Activated T-helper 17 cell treated with anti-CD3 and anti-CD28 coated beads, Interleukin-2, amount 50 U/mL, for 72 hours (primary cell): ENCODE results near the gene ALG14. TPM values are rescaled to one million over a fixed set of nuclear protein-coding genes. Genes with fewer than 3 reads are reported as not detected.
"Not testable (repeated sequence)": the region's sequence is repeated elsewhere in the genome, so short reads cannot be mapped to it uniquely, and the experiment has no call there.

ENCODE experiments used
- ATAC-seq: fragments of 150-1000 bp; cut with Tn5 transposase; replicated peaks from 2 replicates; pipeline ENCODE4 v1.10.0; 2021; ENCODE audit warnings: mild to moderate bottlenecking, moderate library complexity
- H3K27ac Mint-ChIP-seq: one replicate; pipeline ENCODE4 v1.8.0; 2022; ENCODE audit warnings: mixed read lengths
- H3K27me3 Mint-ChIP-seq: one replicate; pipeline ENCODE4 v1.8.0; 2022; ENCODE audit warnings: mixed read lengths
- H3K36me3 Mint-ChIP-seq: one replicate; pipeline ENCODE4 v1.8.0; 2022; ENCODE audit warnings: low read depth, mild to moderate bottlenecking, mixed read lengths
- H3K4me1 Mint-ChIP-seq: one replicate; pipeline ENCODE4 v1.8.0; 2022; ENCODE audit warnings: mixed read lengths
- H3K4me3 Mint-ChIP-seq: one replicate; pipeline ENCODE4 v1.8.0; 2022; ENCODE audit warnings: mild to moderate bottlenecking, mixed read lengths
- H3K9me3 Mint-ChIP-seq: one replicate; pipeline ENCODE4 v1.8.0; 2022; ENCODE audit warnings: mixed read lengths
- total RNA-seq, 2 donors: library from RNA; stranded (reverse); gene quantifications; one replicate each; pipeline ENCODE4 v1.2.3, GENCODE V29; 2022

ALG14 gene
- total RNA-seq, 2 donors from 2014 or later: 6.2 to 7.8 TPM

DNA sequence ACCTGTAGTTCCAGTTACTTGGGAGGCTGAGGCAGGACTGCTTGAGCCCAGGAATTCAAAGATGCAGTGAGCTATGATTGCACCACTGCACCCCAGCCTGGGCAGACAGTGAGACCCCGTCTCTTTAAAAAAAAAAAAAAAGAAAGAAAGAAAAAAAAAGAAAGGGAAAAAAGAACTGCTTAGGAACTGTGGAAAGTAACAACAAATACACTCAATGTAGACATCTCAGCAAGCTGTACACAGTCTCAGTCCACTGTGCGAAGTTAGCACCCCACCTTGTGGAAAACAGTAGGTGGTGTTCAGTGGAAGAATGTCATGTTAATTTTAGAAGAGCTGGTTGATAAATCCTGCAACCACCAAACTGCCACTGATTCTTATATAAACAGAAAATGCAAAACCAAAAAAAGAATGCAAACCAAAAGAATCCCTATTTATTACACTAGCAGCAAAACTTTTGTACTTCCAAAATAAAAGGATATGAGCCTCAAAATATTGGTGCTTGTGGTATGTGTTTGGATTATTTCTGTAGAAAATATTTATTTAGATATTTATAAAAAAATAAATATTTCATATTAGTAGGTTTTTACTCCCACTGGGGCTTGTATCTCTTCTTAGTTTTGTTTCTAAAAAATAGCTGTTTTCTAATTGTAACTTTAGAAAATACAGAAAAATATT, 31.1 kb downstream of the ALG14 start:
- H3K4me1 Mint-ChIP-seq: no peaks in the 10 kb centered on the region
- H3K4me3 Mint-ChIP-seq: no peak overlapping the region
- no peaks in the 10 kb centered on the region for H3K9me3 Mint-ChIP-seq
- no peak overlapping the region for H3K27ac Mint-ChIP-seq
- ATAC-seq: no peak
- no peaks in the 10 kb centered on the region for H3K36me3 Mint-ChIP-seq
- no peaks in the 10 kb centered on the region for H3K27me3 Mint-ChIP-seq

DNA sequence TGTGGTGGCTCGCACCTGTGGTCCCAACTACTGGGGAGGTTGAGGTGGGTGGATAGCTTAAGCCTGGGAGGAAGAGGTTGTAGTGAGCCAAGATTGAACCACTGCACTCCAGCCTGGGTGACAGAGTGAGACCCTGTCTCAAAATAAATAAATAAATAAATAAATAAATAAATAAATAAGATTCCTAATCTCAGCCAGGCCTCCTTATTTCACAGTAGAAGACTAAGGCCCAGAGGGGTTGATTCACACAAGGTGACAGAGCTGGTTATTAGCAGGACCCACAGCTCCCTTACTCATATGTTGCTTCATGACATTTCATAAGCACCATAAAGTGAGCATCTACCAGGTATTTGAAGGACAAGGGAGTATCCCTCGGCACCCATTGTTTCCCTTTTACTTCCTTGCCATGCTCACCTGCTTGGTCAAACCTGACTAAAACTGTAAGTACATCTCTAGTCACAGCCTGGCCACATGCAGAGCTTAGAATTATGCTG, 32.7 kb downstream of the ALG14 start:
- Mint-ChIP-seq H3K4me1 (no peaks in the 10 kb centered on the region), H3K4me3 (no peak overlapping the region), H3K27ac (no peak overlapping the region), H3K9me3 (no peaks in the 10 kb centered on the region), H3K36me3 (no peaks in the 10 kb centered on the region), H3K27me3 (no peaks in the 10 kb centered on the region)
- no peak for ATAC-seq

DNA sequence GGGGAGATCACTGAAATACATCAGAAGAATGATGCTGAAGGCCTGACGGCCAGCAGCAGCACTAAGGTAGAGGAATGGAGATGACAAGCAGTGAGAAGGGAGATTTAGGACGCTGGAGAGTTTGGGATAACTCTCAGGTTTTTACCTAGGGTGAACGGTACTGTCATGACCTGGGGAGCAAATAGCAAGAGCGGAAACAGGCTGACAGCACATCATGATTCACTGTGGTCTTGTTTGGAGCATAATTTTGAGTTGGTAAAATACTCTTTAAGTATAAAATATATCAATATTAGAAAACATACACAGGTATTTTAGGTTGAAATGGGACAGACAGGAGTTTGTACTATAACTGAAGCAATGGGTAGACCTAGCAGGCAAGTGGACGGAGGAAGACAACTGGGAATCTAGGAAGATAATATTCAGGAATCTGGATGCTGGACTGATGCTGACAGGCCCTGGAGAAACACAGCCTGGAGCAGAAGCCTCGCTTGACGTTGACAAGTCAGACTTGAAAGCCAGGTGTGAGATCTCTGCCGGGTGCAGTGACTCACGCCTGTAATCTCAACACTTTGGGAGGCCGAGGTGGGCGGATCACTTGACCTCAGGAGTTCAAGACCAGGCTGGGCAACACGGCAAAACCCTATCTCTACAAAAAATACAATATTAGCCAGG, 33.3 kb downstream of the ALG14 start:
- no peaks in the 10 kb centered on the region for H3K36me3 Mint-ChIP-seq
- H3K4me3 Mint-ChIP-seq: no peak overlapping the region
- no peaks in the 10 kb centered on the region for H3K4me1 Mint-ChIP-seq
- no peaks in the 10 kb centered on the region for H3K27me3 Mint-ChIP-seq
- no peak for ATAC-seq
- no peaks in the 10 kb centered on the region for H3K9me3 Mint-ChIP-seq
- H3K27ac Mint-ChIP-seq: no peak overlapping the region

DNA sequence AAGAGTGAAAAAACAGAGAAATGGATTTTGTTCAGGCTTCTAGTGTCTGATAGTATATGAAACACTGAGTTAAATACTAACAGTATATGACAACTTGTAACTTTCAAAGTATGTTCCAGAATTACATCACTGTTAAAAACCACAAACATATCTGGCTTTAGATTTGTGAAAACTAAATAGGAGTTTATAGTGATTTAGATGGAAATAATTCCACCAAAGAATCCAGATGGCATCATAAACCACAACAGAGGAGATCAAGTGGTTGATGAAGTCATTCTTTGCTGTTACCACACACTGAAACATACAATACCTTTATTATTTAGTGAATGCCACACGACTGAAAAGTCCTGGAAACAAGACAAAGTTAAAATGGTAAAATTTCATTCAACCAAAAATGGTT, 37.2 kb downstream of the ALG14 start:
- Mint-ChIP-seq H3K4me3 (no peak overlapping the region), H3K36me3 (no peaks in the 10 kb centered on the region), H3K27ac (no peak overlapping the region), H3K9me3 (no peaks in the 10 kb centered on the region), H3K27me3 (no peaks in the 10 kb centered on the region), H3K4me1 (no peaks in the 10 kb centered on the region)
- ATAC-seq: no peak

DNA sequence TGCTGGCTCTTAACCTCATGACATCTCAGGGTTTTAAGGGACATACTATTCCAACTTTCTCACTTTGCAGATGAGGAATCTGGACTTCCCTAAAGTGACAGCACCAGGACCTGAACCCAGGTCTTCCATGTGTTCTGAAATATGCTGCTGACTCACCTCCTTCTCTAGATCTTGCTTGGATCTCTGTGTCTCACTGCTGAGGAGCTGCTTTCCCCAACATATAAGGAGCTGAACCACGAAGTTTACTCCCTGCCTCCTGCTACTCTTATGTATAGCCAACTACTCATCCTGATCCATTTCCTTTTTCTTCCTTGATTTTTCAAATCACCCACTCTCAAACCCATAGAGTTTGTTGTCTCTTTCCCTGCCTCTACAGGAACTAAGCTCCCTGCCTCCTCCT, 38.2 kb downstream of the ALG14 start:
- H3K27me3 Mint-ChIP-seq: no peaks in the 10 kb centered on the region
- ATAC-seq: no peak
- H3K4me3 Mint-ChIP-seq: no peak overlapping the region
- H3K27ac Mint-ChIP-seq: no peak overlapping the region
- H3K9me3 Mint-ChIP-seq: no peaks in the 10 kb centered on the region
- no peaks in the 10 kb centered on the region for H3K36me3 Mint-ChIP-seq
- H3K4me1 Mint-ChIP-seq: no peaks in the 10 kb centered on the region

DNA sequence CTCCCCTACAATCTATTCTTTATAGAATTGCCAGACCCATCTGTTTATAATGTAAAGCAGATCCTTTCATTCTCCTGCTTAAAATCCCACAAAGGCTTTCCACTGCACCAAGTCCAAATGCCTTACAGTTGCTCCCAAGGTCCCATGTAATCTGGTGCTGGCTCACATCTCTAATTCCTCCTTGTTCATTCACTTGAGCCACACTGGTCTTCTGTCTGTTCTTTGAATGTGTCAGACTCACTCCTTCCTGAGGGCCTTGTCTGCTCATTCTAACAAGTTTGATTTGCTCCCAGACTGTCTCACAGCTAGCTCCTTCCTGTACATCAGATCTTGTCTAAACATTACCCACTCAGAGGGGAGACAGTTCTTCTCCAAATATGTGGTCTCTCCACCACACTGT, 38.9 kb downstream of the ALG14 start:
- Mint-ChIP-seq H3K27ac (no peak overlapping the region), H3K4me1 (no peaks in the 10 kb centered on the region), H3K9me3 (no peaks in the 10 kb centered on the region), H3K36me3 (no peaks in the 10 kb centered on the region), H3K27me3 (no peaks in the 10 kb centered on the region), H3K4me3 (no peak overlapping the region)
- ATAC-seq: no peak

DNA sequence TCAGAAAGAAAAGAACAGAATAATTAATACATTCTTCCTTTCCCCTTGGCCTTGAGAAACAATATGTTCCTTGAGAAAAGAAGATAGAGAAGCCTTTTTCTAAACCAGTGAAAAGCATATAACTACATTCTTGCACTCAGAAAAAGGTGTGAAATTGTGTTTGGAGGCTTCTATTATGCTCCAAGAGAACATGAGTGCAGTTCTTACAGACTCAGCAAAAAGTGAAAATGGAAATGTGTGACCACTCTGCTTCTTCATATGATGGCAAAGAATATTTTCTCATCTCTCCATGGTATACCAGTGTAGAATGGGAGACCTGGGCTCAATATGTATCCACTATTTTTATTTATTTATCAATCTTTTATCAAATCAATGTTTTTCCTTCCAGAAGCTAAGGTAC, 43.2 kb downstream of the ALG14 start:
- H3K4me3 Mint-ChIP-seq: no peak overlapping the region
- H3K36me3 Mint-ChIP-seq: peaks cover 22% of the 10 kb centered on the region
- no peaks in the 10 kb centered on the region for H3K4me1 Mint-ChIP-seq
- H3K27ac Mint-ChIP-seq: no peak overlapping the region
- no peaks in the 10 kb centered on the region for H3K27me3 Mint-ChIP-seq
- ATAC-seq: no peak
- H3K9me3 Mint-ChIP-seq: no peaks in the 10 kb centered on the region

DNA sequence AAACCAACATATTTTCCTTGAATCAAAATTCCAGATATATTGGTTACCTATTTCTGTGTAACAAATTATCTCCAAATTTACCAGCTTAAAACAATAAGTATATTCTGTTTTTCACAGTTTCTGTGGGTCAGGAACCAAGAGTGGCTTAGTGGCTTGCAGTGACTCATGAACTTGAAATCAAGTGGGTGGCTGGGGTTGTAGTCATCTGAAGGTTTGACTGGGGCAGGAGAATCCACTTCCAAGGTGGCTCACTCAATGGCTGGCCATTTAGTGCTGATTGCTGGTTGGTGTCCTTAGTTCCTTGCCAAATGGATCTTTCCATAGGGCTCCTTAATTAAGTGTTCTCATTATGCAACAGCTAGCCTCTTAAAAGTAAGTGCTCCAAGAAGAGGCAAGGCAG, 43.8 kb downstream of the ALG14 start:
- ATAC-seq: peak; percentile 91
- Mint-ChIP-seq H3K27me3 (no peaks in the 10 kb centered on the region), H3K27ac (no peak overlapping the region), H3K4me3 (no peak overlapping the region), H3K36me3 (peaks cover 22% of the 10 kb centered on the region), H3K9me3 (no peaks in the 10 kb centered on the region), H3K4me1 (no peaks in the 10 kb centered on the region)

DNA sequence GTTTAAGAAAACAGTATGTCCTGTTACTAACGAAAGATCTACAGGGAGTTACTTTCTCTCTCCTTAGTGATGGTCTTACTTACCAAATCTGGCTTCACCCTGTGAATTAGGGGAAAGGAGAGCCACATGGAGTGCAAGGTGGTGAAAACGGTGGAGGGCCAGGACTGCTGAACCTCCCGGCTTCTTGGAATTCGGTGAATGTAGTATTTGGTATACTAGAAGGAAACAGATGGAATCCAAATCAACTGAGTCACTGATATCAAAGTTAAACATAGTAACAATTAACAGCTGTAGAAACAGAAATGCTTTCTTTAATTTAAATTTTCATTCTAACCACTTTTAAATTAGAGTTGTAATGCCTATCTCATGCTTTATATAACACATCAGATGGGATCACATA, 45.7 kb downstream of the ALG14 start:
- Mint-ChIP-seq H3K27me3 (no peaks in the 10 kb centered on the region), H3K9me3 (no peaks in the 10 kb centered on the region), H3K4me3 (no peak overlapping the region), H3K4me1 (no peaks in the 10 kb centered on the region), H3K27ac (no peak overlapping the region), H3K36me3 (peaks cover 22% of the 10 kb centered on the region)
- ATAC-seq: no peak

DNA sequence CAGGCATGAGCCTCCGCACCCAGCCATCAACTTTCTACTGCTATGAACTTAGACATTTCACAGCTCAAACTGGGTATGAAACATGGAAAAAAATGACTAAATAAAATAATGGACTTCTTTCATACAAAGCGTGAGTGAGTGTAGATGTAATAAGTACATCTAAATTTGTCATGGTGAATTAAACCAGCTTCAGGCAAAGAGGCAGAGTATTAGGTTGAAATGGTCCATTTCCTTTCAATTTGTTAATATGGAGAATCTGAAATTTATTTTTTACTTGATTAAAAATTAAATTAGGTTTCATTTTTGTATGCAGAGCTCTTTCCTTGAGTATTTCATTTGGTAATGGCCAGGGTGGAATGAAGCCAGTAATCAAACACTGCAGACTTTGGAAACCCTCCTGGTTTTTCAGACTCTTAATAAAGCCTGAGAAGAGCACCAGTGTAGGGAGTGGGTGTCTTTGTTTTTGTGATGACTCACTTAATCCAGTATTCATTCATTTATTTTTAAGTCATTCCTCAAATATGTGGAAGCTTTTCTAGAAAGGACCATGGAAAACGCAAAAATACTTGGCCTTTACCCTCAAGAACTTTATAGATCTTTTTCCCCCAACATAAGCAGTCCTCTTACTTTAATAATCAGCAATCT, 49.2 kb downstream of the ALG14 start:
- H3K4me3 Mint-ChIP-seq: no peak overlapping the region
- H3K4me1 Mint-ChIP-seq: no peaks in the 10 kb centered on the region
- no peak for ATAC-seq
- no peaks in the 10 kb centered on the region for H3K27me3 Mint-ChIP-seq
- no peak overlapping the region for H3K27ac Mint-ChIP-seq
- no peaks in the 10 kb centered on the region for H3K9me3 Mint-ChIP-seq
- peaks cover 22% of the 10 kb centered on the region for H3K36me3 Mint-ChIP-seq

DNA sequence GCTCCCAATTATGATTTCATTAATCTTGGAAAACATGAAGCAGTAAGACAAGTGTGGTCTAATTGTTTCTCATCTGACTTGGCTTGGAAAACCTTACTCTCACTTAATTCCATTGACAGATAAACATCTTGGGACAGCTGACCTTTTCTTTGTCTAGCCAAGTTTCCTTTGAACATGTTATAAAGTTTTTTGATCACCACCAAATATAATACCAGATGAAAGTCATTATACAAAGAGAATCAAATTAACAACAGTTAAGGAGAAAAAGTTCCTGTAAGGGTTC, 50.2 kb downstream of the ALG14 start:
- Mint-ChIP-seq H3K27me3 (no peaks in the 10 kb centered on the region), H3K36me3 (peaks cover 21% of the 10 kb centered on the region), H3K4me1 (no peaks in the 10 kb centered on the region), H3K9me3 (no peaks in the 10 kb centered on the region), H3K27ac (no peak overlapping the region), H3K4me3 (no peak overlapping the region)
- ATAC-seq: no peak

DNA sequence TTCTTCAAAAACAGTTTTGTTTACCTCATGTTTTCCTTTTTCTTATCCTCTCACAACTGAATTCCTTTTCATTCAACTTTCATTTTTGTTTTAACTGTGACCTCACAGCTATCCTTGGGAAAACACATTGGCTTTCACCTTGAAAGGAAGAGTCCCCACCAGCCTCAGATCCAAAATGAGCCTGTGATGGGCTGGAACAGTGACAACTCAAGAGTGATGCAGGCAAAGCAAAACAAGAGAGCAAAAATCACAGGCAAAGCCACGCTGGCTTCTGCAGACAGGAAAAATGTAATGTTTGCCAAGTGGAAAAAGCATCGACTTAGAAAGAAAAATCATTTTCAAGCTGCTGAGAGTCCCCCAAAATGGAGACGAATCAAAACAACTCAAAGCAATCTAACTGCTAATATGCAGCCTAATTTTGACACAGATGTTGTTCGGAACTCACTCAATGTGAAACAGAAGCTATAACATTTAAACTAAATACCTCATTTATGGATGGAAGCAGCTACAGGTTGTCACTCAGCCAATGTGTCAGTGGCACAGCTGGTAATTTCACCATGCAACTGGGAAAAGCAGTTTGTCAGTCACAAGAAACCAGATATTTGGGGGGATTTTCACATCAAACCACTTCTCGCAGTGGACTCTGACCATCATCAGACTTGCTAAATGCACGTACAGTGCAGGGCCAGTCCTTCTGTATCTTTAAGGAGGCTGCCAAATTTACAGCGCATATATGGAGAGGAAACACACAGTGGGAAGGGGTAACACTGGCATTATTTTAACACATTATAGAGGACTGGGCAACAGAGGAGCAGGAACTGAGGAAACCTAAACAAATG, 50.7 kb downstream of the ALG14 start:
- H3K4me1 Mint-ChIP-seq: no peaks in the 10 kb centered on the region
- no peak overlapping the region for H3K27ac Mint-ChIP-seq
- ATAC-seq: no peak
- no peaks in the 10 kb centered on the region for H3K27me3 Mint-ChIP-seq
- no peaks in the 10 kb centered on the region for H3K9me3 Mint-ChIP-seq
- no peak overlapping the region for H3K4me3 Mint-ChIP-seq
- peaks cover 15% of the 10 kb centered on the region for H3K36me3 Mint-ChIP-seq

DNA sequence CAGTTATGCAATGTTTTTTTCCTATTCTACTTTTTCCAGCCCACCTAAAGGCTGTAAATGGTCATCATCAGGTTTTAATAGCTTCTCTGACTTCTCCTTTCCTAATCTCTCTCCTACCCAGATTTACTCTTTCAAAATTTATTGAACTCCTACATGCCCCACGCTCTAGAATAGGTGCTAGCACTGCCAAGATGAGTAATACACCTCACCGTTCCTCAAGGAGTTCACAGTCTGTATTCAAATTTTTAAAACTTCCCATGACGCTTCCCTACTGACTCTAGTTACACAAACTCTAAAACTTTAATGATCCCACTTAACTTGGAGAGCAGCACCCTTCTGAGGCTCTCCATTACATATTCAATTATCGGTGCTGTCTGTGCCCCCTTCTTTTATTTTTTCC, 51.6 kb downstream of the ALG14 start:
- no peaks in the 10 kb centered on the region for H3K4me1 Mint-ChIP-seq
- no peak overlapping the region for H3K27ac Mint-ChIP-seq
- no peaks in the 10 kb centered on the region for H3K9me3 Mint-ChIP-seq
- H3K27me3 Mint-ChIP-seq: no peaks in the 10 kb centered on the region
- peaks cover 6% of the 10 kb centered on the region for H3K36me3 Mint-ChIP-seq
- no peak for ATAC-seq
- no peak overlapping the region for H3K4me3 Mint-ChIP-seq

DNA sequence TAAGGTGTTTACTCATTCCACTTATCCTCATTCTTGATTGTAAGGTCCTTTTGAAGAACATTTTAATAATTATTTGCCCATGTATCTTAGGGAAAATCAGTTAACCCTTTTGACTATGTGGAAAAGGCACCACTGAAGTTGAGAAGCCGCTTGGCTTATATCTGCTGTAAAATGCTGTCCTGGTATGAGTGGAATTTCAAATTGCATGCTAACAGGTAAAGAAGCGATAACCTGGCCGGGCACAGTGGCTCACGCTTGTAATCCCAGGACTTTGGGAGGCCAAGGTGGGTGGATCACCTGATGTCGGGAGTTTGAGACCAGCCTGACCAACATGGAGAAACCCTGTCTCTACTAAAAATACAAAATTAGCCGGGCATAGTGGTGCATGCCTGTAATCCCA, 53.3 kb downstream of the ALG14 start:
- H3K27me3 Mint-ChIP-seq, ATAC-seq, H3K4me3 Mint-ChIP-seq, H3K4me1 Mint-ChIP-seq, H3K27ac Mint-ChIP-seq, H3K9me3 Mint-ChIP-seq, H3K36me3 Mint-ChIP-seq: not testable (repeated sequence)
